SIG-M5 treated with dmso at 0.1 percent for 504 hours (cell line): Measurements from ENCODE around the gene CNDP2.

Source experiments
- DNase-seq: peaks from one replicate; lab custom pipeline; 2025; ENCODE audit not compliant: unreplicated experiment; lab: John Stamatoyannopoulos, UW

The CNDP2 gene

DNA sequence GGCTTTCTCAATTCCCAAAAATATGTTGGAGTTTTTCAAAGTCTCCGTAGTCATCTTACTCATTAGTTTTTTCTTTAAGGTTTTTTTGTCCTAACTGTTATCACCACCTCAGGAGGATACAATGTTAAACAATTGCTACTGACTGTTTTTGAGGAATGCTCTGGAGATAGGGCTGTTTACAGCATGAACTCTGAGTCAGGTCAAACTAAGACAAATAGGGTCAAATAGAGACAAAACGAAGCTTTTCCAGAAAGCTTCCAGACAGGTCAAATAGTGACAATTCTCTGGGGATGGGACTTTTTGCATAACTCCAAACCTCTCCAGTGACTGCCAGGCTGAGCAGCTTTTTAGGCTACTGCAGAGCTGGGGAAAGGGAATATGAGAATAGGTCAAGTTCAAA, 23.9 kb upstream of the CNDP2 start:
- DNase-seq: no peak

DNA sequence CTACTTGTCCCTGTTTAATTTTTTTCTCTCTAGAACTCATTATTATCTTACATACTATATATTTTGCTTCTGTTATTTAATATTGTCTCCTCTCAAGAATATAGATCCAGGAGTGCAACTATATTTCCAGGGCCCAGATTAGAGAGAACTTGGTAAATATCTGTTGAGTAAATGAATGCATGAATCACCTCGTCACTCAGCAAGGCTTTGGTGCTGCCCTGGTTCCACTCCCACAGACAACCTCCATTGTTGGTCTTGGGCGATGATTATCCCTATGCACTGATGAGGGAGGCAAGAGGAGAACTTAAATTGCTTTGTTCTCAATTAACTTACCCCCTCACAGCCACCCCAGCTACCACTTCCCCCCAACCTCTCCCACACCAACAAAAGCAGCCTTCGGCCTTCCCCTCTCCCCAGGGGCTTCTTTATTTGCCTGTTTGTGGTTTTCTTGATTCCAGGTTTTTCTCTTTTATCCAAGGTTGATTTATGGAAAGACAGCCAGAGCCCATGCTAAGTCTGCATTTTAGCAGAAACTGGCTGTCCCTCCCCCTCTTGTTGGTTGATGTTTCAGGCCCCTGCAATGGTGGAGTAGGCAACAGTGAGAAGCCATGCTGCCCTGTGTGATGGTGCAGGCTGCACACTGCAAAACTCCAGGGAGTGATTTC, 22.1 kb upstream of the CNDP2 start:
- no peak for DNase-seq

GRCh38 chr18:74476140-74476539, 20.0 kb upstream of the CNDP2 start:
- DNase-seq: no peak

GRCh38 chr18:74477771-74478170, 18.4 kb upstream of the CNDP2 start:
- DNase-seq: no peak

DNA sequence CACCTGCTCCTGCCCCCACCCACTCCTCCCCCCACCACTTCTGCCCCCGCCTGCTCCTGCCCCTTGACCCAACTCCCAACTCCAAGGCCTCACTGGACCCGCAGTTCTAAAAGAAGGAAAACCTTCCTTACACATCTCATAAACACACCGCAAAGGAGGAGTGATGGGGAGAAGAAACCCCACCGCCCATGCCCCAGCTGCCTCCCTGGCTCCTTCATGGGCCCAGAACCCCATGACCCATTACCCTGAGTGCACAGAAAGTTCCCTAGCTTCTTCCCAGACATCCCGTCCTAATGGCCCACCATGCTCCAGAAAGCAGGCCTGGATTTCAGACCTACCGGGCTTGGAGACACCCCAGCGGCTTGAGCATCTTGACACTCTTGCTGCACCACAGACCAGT, 17.8 kb upstream of the CNDP2 start:
- no peak for DNase-seq

DNA sequence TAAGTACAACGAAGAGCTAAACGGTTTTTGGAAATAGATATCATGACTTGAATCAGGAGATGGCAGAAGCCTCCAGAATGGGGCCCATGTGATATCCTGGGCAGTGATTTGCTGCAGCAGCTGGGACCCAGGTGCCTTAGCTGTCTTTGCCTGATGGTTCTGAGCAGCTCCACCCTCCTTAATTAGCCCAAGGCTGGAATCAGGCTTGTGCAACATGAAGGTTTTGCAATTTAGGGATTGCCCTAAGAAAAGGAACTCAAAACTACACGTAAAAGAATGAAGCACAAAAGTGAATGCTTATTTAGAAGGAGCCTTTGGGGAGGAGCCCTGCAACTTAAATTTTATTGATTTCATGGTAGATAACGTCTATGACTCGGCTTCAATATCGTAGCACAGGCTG, 17.3 kb upstream of the CNDP2 start:
- DNase-seq: no peak

GRCh38 chr18:74479486-74480148, 16.5 kb upstream of the CNDP2 start:
- DNase-seq: no peak

GRCh38 chr18:74480149-74480651, 16.0 kb upstream of the CNDP2 start:
- DNase-seq: no peak

- DNase-seq: no peak
Observed at GRCh38 chr18:74482697-74483096, 13.5 kb upstream of the CNDP2 start.

GRCh38 chr18:74486119-74486849, 9.9 kb upstream of the CNDP2 start:
- DNase-seq: no peak

DNA sequence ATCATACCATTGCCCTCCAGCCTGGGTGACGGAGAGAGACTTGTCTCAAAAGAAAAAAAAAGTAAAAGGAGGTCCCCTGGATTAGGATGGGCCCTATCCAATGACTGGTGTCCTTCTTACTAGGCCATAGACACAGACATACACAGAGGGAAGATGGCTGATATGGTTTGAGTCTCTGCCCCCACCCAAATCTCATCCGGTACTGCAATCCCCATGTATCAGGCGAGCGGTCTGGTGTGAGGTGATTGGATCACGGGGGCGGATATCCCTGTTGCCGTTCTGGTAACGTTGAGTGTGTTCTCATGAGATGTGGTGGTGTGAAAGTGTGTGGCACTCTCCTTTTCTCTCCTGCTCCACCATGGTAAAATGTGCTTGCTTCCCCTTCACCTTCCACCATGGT, 7.8 kb upstream of the CNDP2 start:
- no peak for DNase-seq

GRCh38 chr18:74488864-74489263, 7.3 kb upstream of the CNDP2 start:
- no peak for DNase-seq

- DNase-seq: no peak
Observed at GRCh38 chr18:74489676-74490075, 6.5 kb upstream of the CNDP2 start.

DNA sequence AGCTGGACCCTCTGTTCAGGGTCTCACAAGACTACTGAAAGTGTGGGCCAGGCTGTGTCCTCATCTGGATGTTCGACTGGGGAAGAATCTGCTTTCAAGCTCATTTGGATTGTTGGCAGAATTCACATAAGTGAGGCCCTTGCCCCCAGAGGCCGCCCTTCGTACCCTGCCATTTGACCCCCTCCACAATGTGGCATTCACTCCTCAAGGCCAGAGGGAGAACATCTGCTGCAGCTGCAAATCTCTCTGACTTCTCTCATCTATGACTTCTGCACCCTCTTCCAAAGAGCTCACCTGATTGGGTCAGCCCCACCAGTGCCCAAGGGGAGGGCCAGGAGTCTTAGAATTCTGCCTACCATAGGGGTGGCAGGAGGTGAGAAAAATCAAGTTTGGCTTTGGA, 3.9 kb upstream of the CNDP2 start:
- no peak for DNase-seq

DNA sequence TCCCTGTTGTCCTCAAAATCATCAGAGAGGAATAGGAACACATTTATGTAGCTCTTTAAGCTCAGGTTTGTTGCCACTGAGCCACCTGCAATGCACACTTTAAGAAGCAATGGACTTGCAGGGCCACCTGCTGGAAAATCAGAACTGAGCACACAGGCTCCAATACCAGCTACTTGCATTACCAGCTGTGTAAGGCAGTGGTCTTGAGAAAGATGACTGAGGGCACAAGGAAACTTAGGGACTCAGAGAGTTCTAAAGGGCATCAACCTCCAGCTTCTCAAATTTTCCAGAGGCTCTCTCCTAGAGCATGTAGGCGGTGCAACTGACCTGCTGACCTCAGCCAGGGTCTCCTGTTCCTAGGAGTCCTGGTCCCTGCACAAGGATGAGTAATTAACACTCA, 2.5 kb upstream of the CNDP2 start:
- DNase-seq: peak; percentile 34

DNA sequence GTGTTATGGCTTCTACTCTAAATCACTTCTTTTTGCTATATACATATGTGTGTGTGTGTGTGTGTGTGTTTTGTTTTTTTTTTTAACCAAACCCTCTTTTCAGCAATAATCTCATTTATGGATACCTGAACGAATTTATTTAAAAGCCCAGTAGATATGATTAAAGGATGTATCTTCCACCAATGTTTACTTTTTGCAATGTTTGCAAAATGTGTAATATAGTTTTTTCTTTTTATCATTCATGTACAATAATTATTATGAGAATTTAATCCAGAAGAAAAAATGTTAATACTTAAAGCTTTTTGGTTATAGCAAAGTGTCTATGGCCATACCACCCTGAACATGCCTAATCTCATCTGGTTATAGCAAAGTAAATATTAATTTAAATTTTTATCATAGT, 1.6 kb upstream of the CNDP2 start:
- DNase-seq: no peak

- peak; percentile 22 for DNase-seq
Observed at GRCh38 chr18:74496508-74497323, 553 bp downstream of the CNDP2 start.

DNA sequence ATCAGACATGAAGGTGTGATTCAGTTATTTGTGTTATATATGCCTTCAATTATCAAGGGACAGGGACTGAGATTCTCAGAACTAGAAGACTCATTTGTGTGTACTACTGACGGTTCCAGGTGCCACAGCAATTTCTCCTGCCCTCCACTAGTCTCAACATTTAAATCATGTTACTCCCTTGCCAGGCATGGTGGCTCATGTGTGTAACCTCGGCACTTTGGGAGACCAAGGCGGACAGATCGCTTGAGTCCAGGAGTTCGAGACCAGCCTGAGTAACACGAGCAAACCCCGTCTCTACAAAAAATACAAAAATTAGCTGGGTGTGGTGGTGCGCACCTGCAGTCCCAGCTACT, 1.1 kb downstream of the CNDP2 start:
- no peak for DNase-seq

- peak; percentile 37 for DNase-seq
Observed at GRCh38 chr18:74497778-74498177, 1.6 kb downstream of the CNDP2 start.

GRCh38 chr18:74498712-74499627, 2.8 kb downstream of the CNDP2 start:
- DNase-seq: peak; percentile 84
